NOMO-1 treated with DMSO at 0.1 percent for 48 hours (cell line): ENCODE results near the gene UTS2R.
"Not testable (repeated sequence)": the region's sequence is repeated elsewhere in the genome, so short reads cannot be mapped to it uniquely, and the experiment has no call there.

Source experiments
- DNase-seq: peaks from one replicate; lab custom pipeline; 2025; ENCODE audit not compliant: unreplicated experiment; lab: John Stamatoyannopoulos, UW

Gene UTS2R

GRCh38 chr17:82353484-82353883 is 18.1 kb upstream of the UTS2R start:
- DNase-seq: no peak

DNA sequence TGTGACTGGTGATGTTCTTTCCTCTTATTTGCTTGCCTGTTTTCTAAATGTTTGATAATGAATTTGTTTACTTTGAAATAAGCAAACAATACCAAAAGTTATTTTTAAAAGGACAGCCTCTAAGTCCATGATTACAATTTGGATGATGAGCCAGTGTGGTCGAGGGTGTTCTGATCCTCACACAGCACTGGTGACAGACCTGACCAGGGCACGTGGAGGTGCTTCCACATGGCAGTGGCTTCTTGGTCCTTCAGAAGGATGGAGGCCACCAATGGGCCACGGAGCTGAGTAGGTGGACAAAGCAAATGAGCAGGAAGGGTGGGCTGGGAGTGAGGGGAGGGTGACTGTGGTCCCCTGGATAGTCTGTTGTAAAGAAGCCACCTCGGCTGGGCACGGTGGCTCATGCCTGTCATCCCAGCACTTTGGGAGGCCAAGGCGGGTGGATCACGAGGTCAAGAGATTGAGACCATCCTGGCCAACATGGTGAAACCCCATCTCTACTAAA is 16.7 kb upstream of the UTS2R start:
- DNase-seq: no peak

GRCh38 chr17:82355770-82356427 is 15.7 kb upstream of the UTS2R start:
- no peak for DNase-seq

- no peak for DNase-seq
Observed at GRCh38 chr17:82356845-82357355, 14.7 kb upstream of the UTS2R start.

DNA sequence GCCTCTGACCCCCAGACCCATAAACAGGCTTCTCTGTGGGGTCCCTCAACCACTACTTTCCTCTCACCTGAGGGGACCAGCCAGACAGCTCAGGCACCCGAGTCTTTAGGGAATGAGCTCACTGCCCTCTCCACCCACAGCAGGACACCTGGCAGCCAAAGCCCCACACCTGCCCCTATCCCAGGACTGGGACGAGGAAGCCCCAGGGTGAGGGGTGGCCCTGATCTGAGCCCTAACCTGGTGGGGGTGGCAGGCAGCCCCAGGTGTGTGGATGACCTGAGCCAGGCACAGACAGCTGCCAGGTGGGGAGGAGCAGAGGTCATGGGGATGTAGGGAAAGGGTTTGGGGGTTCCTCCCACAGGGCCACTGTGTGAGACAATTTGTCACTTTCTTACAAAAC is 14.2 kb upstream of the UTS2R start:
- no peak for DNase-seq

DNA sequence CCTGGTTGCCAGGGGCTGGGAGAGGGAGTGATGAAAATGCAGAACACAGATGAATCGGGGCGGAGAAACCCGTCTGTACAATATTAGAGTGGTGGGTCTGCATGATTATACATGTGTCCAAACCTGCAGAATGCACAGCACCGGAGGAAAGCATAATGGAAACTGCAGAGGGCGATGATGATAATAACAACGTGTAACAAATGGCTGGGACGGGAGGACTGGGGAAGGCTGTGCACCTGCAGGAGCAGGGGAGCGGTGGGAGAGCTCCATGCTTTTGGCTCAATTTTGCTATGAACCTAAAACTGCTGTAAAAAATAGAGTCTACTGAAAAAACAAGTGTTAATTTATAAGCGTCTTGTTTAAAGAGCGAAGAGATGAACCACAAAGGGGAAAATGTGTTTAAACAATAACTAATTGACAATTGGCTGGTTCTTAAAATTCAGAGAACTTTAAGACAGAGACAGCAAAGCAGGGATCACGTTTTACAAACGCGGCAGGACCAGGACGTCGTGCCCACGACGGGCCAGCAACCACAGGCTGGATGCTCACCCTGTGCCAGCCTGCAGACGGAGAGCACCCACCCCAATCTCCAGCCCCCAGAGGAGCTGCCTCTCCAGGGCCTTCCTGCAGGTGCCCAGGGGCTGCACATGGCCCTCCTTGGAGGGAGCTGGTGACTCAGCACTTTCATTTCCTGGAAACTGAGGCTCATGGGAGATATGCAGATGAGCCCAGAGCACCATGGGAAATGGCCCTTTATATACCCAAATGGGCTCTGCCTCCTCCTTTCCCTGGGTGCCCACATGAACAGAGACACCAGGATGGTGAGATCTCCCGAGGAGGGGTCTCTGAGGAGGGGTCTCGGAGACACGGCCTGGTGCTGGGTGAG is 12.9 kb upstream of the UTS2R start, which contains the start of gene TEX19:
Gene TEX19 (plus strand): TSS at position 783 of the 886 bp plus-strand sequence. CDS start 2,904 bp downstream, outside the sequence.
- DNase-seq: no peak

DNA sequence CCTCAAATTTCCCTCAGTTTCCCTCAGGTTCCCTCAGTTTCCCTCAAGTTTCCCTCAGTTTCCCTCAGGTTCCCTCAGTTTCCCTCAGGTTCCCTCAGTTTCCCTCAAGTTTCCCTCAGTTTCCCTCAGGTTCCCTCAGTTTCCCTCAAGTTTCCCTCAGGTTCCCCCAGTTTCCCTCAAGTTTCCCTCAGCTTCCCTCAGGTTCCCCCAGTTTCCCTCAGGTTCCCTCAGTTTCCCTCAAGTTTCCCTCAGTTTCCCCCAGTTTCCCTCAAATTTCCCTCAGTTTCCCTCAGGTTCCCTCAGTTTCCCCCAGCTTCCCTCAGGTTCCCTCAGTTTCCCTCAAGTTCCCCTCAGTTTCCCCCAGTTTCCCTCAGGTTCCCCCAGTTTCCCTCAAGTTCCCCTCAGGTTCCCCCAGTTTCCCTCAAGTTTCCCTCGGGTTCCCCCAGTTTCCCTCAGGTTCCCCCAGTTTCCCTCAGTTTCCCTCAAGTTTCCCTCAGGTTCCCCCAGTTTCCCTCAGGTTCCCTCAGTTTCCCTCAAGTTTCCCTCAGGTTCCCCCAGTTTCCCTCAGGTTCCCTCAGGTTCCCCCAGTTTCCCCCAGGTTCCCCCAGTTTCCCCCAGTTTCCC is 12.0 kb upstream of the UTS2R start:
- DNase-seq: not testable (repeated sequence)

- DNase-seq: no peak
Observed at GRCh38 chr17:82361885-82362633, 9.5 kb upstream of the UTS2R start.

DNA sequence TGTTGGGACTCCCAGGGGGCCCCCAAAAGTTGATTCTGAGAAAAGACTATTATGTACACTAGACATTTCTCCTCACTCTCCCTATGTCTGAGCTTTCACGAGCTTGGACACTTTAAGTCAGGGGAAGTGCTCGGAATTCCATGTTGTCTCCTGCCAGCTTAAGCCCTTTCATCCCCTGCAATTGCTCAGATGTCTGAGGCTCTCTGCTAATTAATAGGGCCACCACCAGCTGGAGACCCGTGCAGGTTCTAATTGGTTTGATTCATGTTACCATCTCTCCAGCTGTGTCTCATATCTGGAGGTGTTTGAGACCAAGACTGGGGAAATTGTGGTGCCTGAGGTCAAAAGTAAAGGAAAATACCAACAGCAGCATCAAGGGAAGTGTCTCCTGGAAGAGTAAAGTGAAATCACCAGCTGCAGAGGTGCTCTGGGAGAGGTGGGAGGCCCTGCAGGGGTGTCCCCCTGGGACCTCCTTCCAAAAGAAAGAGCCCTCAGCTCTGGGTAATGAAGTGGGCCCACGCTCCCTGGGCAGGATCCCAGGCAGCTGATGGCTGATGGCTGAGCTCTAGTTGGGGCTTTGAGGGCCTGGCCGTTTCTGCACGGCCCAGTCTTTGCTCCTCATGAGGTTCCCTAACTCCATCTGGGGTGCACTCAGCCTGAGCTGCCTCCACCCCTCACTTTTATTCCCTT is 5.8 kb upstream of the UTS2R start:
- DNase-seq: no peak

DNA sequence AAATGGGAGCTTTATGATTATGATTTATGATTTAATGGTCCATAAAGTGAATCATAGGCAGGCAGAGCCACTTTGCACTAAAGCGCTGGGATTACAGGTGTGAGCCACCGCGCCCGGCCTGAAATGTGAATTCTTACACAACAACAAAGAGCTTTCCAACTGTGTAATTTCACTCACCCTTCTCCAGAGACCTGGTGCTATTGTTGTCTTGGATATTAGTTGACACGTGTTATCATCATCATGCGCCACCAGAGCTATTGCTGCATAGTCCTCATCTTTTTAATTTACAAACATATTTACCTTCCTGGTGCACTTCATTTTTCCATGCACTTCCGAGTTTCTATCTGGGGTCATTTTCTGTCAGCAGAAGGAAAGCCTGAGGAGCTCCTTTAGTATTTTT is 4.8 kb upstream of the UTS2R start:
- no peak for DNase-seq

GRCh38 chr17:82367724-82368524 is 3.6 kb upstream of the UTS2R start:
- peak; percentile 86 for DNase-seq

DNA sequence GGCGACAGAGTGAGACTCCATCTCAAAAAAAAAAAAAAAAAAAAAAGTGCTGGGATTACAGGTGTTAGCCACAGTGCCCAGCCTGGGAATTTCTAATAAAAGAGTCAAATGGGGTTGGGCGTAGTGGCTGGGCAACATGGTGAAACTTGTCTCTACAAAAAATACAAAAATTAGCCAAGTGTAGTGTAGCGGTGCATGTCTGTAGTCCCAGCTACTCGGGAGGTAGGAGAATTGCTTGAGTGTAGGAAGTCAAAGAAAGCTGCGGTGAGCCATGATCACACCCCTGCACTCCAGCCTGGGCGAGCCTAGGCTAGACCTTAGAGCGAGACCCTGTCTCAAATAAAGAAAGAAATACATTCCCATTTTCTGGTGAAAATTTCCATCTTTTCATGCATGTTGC is 2.4 kb upstream of the UTS2R start:
- DNase-seq: no peak

GRCh38 chr17:82370471-82371332 is 863 bp upstream of the UTS2R start:
- no peak for DNase-seq

GRCh38 chr17:82372249-82373071 is 895 bp downstream of the UTS2R start:
- no peak for DNase-seq

DNA sequence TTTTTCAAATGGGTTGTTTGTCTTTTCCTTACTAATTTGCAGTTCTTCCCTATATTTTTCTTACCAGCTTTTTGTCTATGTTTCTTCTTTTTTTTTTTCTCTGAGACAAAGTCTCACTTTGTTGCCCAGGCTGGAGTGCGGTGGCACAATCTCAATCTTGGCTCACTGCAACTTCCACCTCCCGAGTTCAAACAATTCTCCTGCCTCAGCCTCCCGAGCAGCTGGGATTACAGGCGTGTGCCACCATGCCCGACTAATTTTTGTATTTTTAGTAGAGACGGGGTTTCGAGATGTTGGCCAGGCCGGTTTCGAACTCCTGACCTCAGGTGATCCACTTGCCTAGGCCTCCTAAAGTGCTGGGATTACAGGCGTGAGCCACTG is 1.5 kb downstream of the UTS2R start:
- DNase-seq: not testable (repeated sequence)

- DNase-seq: no peak
Observed at GRCh38 chr17:82373731-82374625, 2.4 kb downstream of the UTS2R start.
